ENCODE data around the gene CLEC1B.

- no peak for TF ChIP-seq CTCF (IDR thresholded peaks at IDR 0.05)
- TF ChIP-seq POLR2A (IDR thresholded peaks at IDR 0.05), result no peak
Measured at GRCh38 chr12:10042167-10042566, 43.2 kb upstream of the CLEC1B start.
